C4-2B (cell line): ENCODE data around the gene SLC38A1.

Experiments
- H3K27ac ChIP-seq: fragments of 450-650 bp; 2 replicates; pipeline ENCODE4 v1.5.1; 2017
- ZFX ChIP-seq: fragments of 450-650 bp; IDR thresholded peaks from 2 replicates; pipeline ENCODE4 v1.6.1; 2017
- TF ChIP-seq, protein P1 (sequence below): fragments of 450-650 bp; conservative IDR thresholded peaks from 2 replicates; pipeline ENCODE4 v1.5.1; 2017; ENCODE audit warnings: mild to moderate bottlenecking

Gene SLC38A1

DNA sequence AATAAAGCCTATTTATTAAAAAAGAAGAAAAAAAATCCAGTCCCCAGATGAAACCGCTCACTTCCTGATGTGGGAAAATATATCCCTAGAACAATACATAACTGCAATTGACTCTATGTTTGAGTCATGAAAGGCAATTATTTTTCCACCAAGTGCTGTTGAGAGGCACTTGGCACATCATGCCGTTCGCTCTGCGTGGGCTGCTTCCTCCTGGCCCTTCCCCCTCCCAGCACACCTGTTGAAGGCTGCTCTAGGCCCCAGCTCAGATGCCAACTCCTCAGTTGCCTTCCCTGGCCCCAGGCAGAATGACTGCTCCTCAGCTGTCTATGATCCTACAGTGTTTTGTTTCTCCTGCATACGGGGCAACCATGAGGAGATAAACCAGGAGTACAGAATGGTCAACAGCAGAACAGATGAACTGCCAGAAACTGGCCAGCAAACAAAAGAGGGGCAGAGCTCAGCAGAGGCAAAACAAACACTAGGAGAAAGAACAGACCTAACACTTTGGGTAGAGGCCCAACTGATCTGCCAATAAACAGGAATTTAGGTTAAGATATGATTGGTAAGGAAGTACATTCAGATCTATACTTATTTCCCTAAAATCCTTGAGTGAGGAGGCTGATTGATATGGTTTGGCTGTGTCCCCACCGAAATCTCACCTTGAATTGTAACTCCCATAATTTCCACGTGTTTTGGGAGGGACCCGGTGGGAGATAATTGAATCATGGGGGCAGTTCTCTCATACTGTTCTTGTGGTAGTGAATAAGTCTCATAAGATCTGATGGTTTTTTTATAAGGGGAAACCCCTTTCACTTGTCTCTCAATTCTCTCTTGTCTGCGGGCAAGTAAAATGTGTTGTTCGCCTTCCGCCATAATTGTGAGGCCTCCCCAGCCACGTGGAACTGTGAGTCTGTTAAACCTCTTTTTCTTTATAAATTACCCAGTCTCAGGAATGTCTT, 58.6 kb downstream of the SLC38A1 start:
- H3K27ac ChIP-seq, result peak overlapping the region; percentile 47
- TF ChIP-seq, protein P1, sequence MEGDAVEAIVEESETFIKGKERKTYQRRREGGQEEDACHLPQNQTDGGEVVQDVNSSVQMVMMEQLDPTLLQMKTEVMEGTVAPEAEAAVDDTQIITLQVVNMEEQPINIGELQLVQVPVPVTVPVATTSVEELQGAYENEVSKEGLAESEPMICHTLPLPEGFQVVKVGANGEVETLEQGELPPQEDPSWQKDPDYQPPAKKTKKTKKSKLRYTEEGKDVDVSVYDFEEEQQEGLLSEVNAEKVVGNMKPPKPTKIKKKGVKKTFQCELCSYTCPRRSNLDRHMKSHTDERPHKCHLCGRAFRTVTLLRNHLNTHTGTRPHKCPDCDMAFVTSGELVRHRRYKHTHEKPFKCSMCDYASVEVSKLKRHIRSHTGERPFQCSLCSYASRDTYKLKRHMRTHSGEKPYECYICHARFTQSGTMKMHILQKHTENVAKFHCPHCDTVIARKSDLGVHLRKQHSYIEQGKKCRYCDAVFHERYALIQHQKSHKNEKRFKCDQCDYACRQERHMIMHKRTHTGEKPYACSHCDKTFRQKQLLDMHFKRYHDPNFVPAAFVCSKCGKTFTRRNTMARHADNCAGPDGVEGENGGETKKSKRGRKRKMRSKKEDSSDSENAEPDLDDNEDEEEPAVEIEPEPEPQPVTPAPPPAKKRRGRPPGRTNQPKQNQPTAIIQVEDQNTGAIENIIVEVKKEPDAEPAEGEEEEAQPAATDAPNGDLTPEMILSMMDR, result no peak
- no peak for TF ChIP-seq ZFX

DNA sequence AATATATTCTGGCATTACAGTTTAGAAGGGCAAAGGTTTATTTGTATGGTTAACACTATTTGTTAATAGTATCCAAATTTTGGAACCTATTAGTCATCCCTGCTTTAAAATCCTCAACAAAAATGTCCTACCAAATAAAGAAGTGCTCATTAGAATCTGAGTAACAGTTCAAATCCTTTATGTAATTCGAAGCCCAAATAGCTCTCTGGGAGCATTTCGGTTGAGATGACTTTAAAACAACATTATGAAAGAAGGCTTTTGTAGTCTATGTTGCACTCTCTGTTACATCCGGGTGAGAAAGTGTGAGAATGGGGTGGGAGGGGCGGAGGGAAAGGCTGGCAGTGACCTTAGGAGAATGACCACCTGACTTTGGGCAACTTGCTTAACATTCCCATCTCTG, 59.7 kb downstream of the SLC38A1 start:
- TF ChIP-seq, protein P1, result no peak
- TF ChIP-seq ZFX, result no peak
- peak overlapping the region; percentile 55; the same call in 1 of the 2 replicates for H3K27ac ChIP-seq

DNA sequence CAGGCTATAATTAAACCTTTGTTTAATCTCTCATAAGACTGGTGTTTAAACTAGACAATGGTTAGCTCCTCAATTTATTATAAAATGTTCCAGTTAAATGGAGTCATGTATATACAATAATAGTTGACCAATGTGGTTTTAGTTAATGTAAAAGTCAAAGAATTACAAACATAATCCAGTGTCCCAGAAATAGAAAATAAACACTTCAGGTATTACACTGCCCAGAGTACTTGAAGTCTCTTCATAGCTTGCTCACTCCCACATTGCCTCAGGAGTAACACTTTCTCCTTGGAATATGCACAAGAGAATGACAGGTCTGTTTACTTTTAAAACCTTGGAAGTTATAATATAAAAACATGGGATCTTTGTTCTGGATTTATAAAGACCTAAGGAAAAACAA, 60.5 kb downstream of the SLC38A1 start:
- TF ChIP-seq, protein P1, result no peak
- H3K27ac ChIP-seq, result no peak overlapping the region

DNA sequence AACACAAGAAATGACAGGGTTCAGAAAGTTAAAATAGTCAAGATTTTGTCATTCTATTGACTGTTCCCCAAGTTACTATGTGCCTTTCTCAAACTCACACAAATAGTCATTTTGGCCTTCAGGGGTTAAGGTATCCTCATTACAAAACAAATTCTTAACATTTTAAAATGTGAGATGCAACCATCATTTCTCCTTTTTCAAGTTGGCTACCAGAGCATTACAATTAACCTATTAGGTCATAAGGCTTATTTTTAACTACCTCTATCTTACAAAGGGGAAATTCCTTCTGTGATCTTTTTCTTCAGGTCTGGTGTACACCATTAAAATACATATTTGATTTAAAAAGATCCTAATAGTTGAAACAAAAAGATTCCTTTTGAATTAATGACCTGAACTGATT, 61.2 kb downstream of the SLC38A1 start:
- TF ChIP-seq, protein P1, result no peak
- no peak for TF ChIP-seq ZFX
- H3K27ac ChIP-seq, result no peak overlapping the region

DNA sequence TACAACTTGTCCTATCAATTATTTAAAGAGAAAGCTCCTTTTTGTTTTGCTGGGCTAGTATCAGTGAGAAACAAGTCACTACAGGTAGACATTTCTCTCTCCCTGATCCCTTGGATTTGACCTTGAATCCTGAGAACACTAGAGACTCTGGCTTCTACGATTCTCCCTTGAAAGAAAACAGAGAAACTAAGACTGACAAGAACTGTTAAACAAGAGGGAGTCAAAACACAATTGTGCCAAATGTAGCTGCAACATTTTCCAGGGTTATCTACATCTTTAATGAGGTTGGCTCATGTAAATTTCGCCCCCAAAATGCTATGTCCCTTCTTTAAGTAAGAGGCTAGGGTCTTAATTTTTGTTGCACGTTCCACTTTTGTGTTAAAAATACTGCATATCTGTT, 62.4 kb downstream of the SLC38A1 start:
- no peak overlapping the region for H3K27ac ChIP-seq
- TF ChIP-seq, protein P1, result no peak
- TF ChIP-seq ZFX, result no peak

DNA sequence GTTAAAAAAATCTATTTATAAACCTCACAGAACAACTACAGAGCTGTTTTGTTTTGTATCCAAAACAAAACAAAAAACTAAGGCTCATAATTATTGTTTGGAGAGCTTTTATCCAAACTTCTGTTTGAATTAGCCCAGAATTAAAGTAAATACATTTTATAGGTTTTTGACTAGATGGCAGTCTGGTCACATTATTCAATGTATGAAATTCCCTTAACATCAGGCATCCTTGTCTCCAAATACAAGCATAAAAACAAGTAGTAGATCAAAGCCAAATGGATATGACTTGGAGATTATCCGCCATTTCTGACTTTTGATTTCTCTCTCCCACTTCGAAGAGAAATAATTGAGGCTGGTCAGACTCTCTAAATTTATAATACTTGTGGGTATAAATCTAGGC, 63.5 kb downstream of the SLC38A1 start:
- no peak for TF ChIP-seq ZFX
- TF ChIP-seq, protein P1, result peak; percentile 16; the same call in 1 of the 2 replicates
- no peak overlapping the region for H3K27ac ChIP-seq

DNA sequence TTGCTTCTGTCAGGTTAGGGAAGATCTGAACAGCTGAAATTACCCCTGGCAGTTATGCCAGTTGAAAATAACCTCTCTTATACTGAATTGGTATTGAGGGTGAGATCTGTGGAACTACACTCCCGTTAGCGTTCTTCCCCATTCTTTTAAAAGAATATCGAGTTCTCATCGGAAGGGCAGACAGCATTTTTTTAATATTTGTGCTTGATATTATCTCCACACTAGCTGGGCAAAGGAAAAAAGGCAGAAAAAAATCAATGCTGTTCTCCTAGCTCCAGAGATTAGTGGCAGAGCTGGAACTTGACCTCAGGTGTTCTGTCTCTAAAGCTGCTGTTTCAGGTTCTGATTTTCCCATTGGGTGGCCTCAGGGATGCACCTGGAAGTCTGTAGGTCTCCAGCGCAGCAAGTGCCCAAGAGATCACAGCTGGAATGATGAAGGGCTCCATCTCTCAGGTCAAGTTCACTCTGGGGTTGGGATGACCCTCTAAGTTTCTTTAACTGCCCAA, 67.5 kb downstream of the SLC38A1 start:
- TF ChIP-seq ZFX, result no peak
- TF ChIP-seq, protein P1, result no peak
- H3K27ac ChIP-seq, result no peak overlapping the region
